ENCODE data around the gene HRH1. TPM values are rescaled to one million over a fixed set of nuclear protein-coding genes. Genes with fewer than 3 reads are reported as not detected.

Gene HRH1
- total and polyA plus RNA-seq, 2 donors (not counting 1 experiment from before 2014, with no cell fraction given) = not detected

- no peaks in the 10 kb centered on the region for H3K9me3 Mint-ChIP-seq (ENCODE audit: insufficient read depth)
- H3K4me2 ChIP-seq (replicated peaks; ENCODE audit: low read depth, low read length, poor library complexity, severe bottlenecking) = no peak overlapping the region
- H3K4me1 ChIP-seq (ENCODE audit: control insufficient read depth in 2 of 2, insufficient read depth in 2 of 2, low read length in 2 of 2) = no peaks in the 10 kb centered on the region
- DNase-seq = no peak
- H3K4me1 Mint-ChIP-seq = peaks cover 4% of the 10 kb centered on the region
- H3K79me2 ChIP-seq (ENCODE audit: control insufficient read depth, insufficient read depth, low read length) = no peaks in the 10 kb centered on the region
- intact Hi-C loops (cut with micrococcal nuclease) = no loop called here
- peaks cover 17% of the 10 kb centered on the region for H3K27me3 Mint-ChIP-seq
- H3K36me3 ChIP-seq (replicated peaks in 1 of 2; ENCODE audit: control extremely low read depth in 1 of 2, control insufficient read depth in 1 of 2, extremely low read depth in 1 of 2, insufficient read depth in 2 of 2, low read length in 1 of 2) = no peaks in the 10 kb centered on the region
- H3K27ac ChIP-seq (ENCODE audit: low read length in 2 of 2) = no peak overlapping the region
- no peaks in the 10 kb centered on the region for H3K9me3 ChIP-seq (ENCODE audit: control extremely low read depth in 1 of 3, control insufficient read depth in 2 of 3, insufficient read depth in 1 of 3, low read length in 2 of 3)
- WGBS (ENCODE audit: insufficient coverage) = 86% methylated on average over 6 of the region's 6 CpGs
- H3K4me3 Mint-ChIP-seq = no peak overlapping the region
- POLR2A ChIA-PET = no interaction called here
- H2AFZ ChIP-seq (ENCODE audit: insufficient read depth, low read depth, low read length, poor library complexity, severe bottlenecking) = no peak overlapping the region
- CTCF ChIA-PET = no interaction called here
- peak overlapping the region; percentile 34 for H3K27ac Mint-ChIP-seq
- H4K20me1 ChIP-seq (ENCODE audit: control insufficient read depth, insufficient read depth, low read length, poor library complexity, severe bottlenecking) = no peaks in the 10 kb centered on the region
- peaks cover 0 to 14% (median 2%) of the 10 kb centered on the region in 4 experiments for H3K27me3 ChIP-seq (replicated peaks in 1 of 4; ENCODE audit: control extremely low read depth in 1 of 4, control insufficient read depth in 3 of 4, insufficient read depth in 4 of 4, low read length in 3 of 4)
- TF ChIP-seq EZH2 (IDR thresholded peaks at IDR 0.05; ENCODE audit: borderline replicate concordance, insufficient read depth, low read depth, low read length, poor library complexity, severe bottlenecking) (no peak), CTCF (IDR thresholded peaks at IDR 0.05) (no peak)
- no peak overlapping the region for H3K9ac ChIP-seq (ENCODE audit: low read length)
- no peak overlapping the region for H3K4me3 ChIP-seq (ENCODE audit: control extremely low read depth in 1 of 5, extremely low read depth in 1 of 5, insufficient read depth in 1 of 5, low read depth in 2 of 5, low read length in 4 of 5)
- ATAC-seq (ENCODE audit: low read depth) = no peak
Observed at GRCh38 chr3:11162401-11163345, 8.4 kb downstream of the HRH1 start.

GRCh38 chr3:11164607-11165006 lies 10.3 kb downstream of the HRH1 start:
- Histone ChIP-seq H3K4me1 (ENCODE audit: control insufficient read depth in 2 of 2, insufficient read depth in 2 of 2, low read length in 2 of 2) (no peaks in the 10 kb centered on the region), H3K4me3 (ENCODE audit: control extremely low read depth in 1 of 5, extremely low read depth in 1 of 5, insufficient read depth in 1 of 5, low read depth in 2 of 5, low read length in 4 of 5) (no peak overlapping the region), H3K27me3 (replicated peaks in 1 of 4; ENCODE audit: control extremely low read depth in 1 of 4, control insufficient read depth in 3 of 4, insufficient read depth in 4 of 4, low read length in 3 of 4) (peaks cover 0 to 13% (median under 1%) of the 10 kb centered on the region in 4 experiments), H3K79me2 (ENCODE audit: control insufficient read depth, insufficient read depth, low read length) (no peaks in the 10 kb centered on the region), H3K36me3 (replicated peaks in 1 of 2; ENCODE audit: control extremely low read depth in 1 of 2, control insufficient read depth in 1 of 2, extremely low read depth in 1 of 2, insufficient read depth in 2 of 2, low read length in 1 of 2) (no peaks in the 10 kb centered on the region), H3K9ac (ENCODE audit: low read length) (no peak overlapping the region), H3K27ac (ENCODE audit: low read length in 2 of 2) (no peak overlapping the region), H3K4me2 (replicated peaks; ENCODE audit: low read depth, low read length, poor library complexity, severe bottlenecking) (no peak overlapping the region), H3K9me3 (ENCODE audit: control extremely low read depth in 1 of 3, control insufficient read depth in 2 of 3, insufficient read depth in 1 of 3, low read length in 2 of 3) (no peaks in the 10 kb centered on the region), H4K20me1 (ENCODE audit: control insufficient read depth, insufficient read depth, low read length, poor library complexity, severe bottlenecking) (no peaks in the 10 kb centered on the region), H2AFZ (ENCODE audit: insufficient read depth, low read depth, low read length, poor library complexity, severe bottlenecking) (no peak overlapping the region)
- H3K4me3 Mint-ChIP-seq = no peak overlapping the region
- H3K27ac Mint-ChIP-seq = no peak overlapping the region
- H3K4me1 Mint-ChIP-seq = peaks cover under 1% of the 10 kb centered on the region
- CTCF ChIA-PET = no interaction called here
- intact Hi-C loops (cut with micrococcal nuclease) = no loop called here
- 57% methylated on average over 5 of the region's 5 CpGs for WGBS (ENCODE audit: insufficient coverage)
- no peak for TF ChIP-seq CTCF (IDR thresholded peaks at IDR 0.05)
- TF ChIP-seq EZH2 (IDR thresholded peaks at IDR 0.05; ENCODE audit: borderline replicate concordance, insufficient read depth, low read depth, low read length, poor library complexity, severe bottlenecking) = no peak
- ATAC-seq (ENCODE audit: low read depth) = no peak
- H3K27me3 Mint-ChIP-seq = peaks cover 17% of the 10 kb centered on the region
- POLR2A ChIA-PET = no interaction called here
- no peaks in the 10 kb centered on the region for H3K9me3 Mint-ChIP-seq (ENCODE audit: insufficient read depth)
- no peak for DNase-seq
